SK-N-SH (cell line): ENCODE data around the gene JADE2. TPM values are rescaled to one million over a fixed set of nuclear protein-coding genes. Genes with fewer than 3 reads are reported as not detected.

Source experiments
- CTCF ChIA-PET: fragments of 300-600, 350-600 bp; formaldehyde crosslinking; extraction: SDS; loops from one replicate; lab custom pipeline; 2021; lab: Yijun Ruan, JAX
- POLR2A ChIA-PET: fragments of 350-600 bp; sonication (Branson Sonifier 250); formaldehyde crosslinking; extraction: SDS; loops from one replicate; lab custom pipeline; 2020; ENCODE audit warnings: antibody characterized with exemption, inconsistent platforms; lab: Yijun Ruan, JAX
- DNase-seq: peaks from one replicate; pipeline ENCODE4 v3.0.0; 2012
- H2AFZ ChIP-seq: fragments of 200-600 bp; sonication (generic); 2 replicates; pipeline ENCODE4 v1.8.1; 2016; ENCODE audit warnings: antibody characterized with exemption, mild to moderate bottlenecking, low read depth
- H3F3A ChIP-seq: fragments of 200-600 bp; sonication (generic); replicated peaks from 2 replicates; pipeline ENCODE3; 2016; ENCODE audit warnings: antibody characterized with exemption, mild to moderate bottlenecking; ENCODE audit not compliant: insufficient read depth
- H3K27ac ChIP-seq, 2 experiments: fragments of 200-500 bp in 1 of 2; fragments of 200-600 bp in 1 of 2; sonication (Bioruptor generic) in 1 of 2; sonication (generic), shearing (Covaris generic) in 1 of 2; 2 replicates each; pipeline versions ENCODE4 v1.5.1 to v1.6.1; 2014 to 2016; ENCODE audit warnings: low read depth in 2 of 2, inconsistent platforms in 1 of 2, low read length in 1 of 2, mild to moderate bottlenecking in 1 of 2, mixed read lengths in 1 of 2
- H3K27me3 ChIP-seq: fragments of 200-600 bp; sonication (generic), shearing (Covaris generic); 2 replicates; pipeline ENCODE4 v1.6.1; 2016; ENCODE audit warnings: mixed run types; ENCODE audit not compliant: insufficient read depth
- H3K36me3 ChIP-seq, 2 experiments: fragments of 200-500 bp in 1 of 2; fragments of 200-600 bp in 1 of 2; sonication (Bioruptor generic) in 1 of 2; sonication (generic) in 1 of 2; replicated peaks in 1 of 2; 2 replicates each; pipeline versions ENCODE3 to v1.5.1; 2014 to 2016; ENCODE audit warnings: low read length in 1 of 2, mild to moderate bottlenecking in 1 of 2; ENCODE audit not compliant: insufficient read depth in 2 of 2, control insufficient read depth in 1 of 2
- H3K4me1 ChIP-seq, 2 experiments: fragments of 200-500 bp in 1 of 2; fragments of 200-600 bp in 1 of 2; sonication (Bioruptor generic) in 1 of 2; sonication (generic), shearing (Covaris generic) in 1 of 2; 2 replicates each; pipeline versions ENCODE4 v1.5.1 to v1.6.1; 2014 to 2016; ENCODE audit warnings: low read depth in 1 of 2, low read length in 1 of 2, mixed run types in 1 of 2; ENCODE audit not compliant: insufficient read depth in 2 of 2, control insufficient read depth in 1 of 2
- H3K4me2 ChIP-seq: fragments of 200-600 bp; sonication (generic), shearing (Covaris generic); 2 replicates; pipeline ENCODE4 v1.6.1; 2017; ENCODE audit warnings: mixed run types
- H3K4me3 ChIP-seq, 2 experiments: fragments of 200-500 bp in 1 of 2; fragments of 200-600 bp in 1 of 2; sonication (Bioruptor generic) in 1 of 2; sonication (generic), shearing (Covaris generic) in 1 of 2; 2 replicates each; pipeline versions ENCODE4 v1.5.1 to v1.8.1; 2014 to 2016; ENCODE audit warnings: low read depth in 2 of 2, inconsistent platforms in 1 of 2, low read length in 1 of 2, mild to moderate bottlenecking in 1 of 2, mixed read lengths in 1 of 2, moderate library complexity in 1 of 2
- H3K79me2 ChIP-seq: fragments of 200-600 bp; sonication (generic); 2 replicates; pipeline ENCODE4 v1.8.1; 2017; ENCODE audit warnings: mild to moderate bottlenecking; ENCODE audit not compliant: insufficient read depth
- H3K9ac ChIP-seq: fragments of 200-600 bp; sonication (generic); 2 replicates; pipeline ENCODE4 v1.6.1; 2017; ENCODE audit warnings: mixed run types
- H3K9me2 ChIP-seq: fragments of 200-600 bp; sonication (generic); 2 replicates; pipeline ENCODE4 v1.6.1; 2017; ENCODE audit warnings: mixed run types
- H3K9me3 ChIP-seq: fragments of 200-600 bp; sonication (generic); 2 replicates; pipeline ENCODE4 v1.6.1; 2017; ENCODE audit warnings: mixed run types, mild to moderate bottlenecking, moderate library complexity
- H4K20me1 ChIP-seq: fragments of 200-600 bp; sonication (generic); 2 replicates; pipeline ENCODE4 v1.6.1; 2017; ENCODE audit warnings: mild to moderate bottlenecking, mixed run types; ENCODE audit not compliant: insufficient read depth
- CHD2 ChIP-seq: fragments of 150-350 bp; IDR thresholded peaks from 2 replicates; pipeline ENCODE4 v1.6.1; 2018; ENCODE audit warnings: low read length; ENCODE audit not compliant: partially characterized antibody
- EP300 ChIP-seq, 2 experiments: IDR thresholded peaks; 2 replicates each; pipeline versions ENCODE4 v1.4.0 to v1.6.1; 2012; ENCODE audit warnings: borderline replicate concordance in 1 of 2, low read depth in 1 of 2, low read length in 1 of 2
- EZH2phosphoT487 ChIP-seq: fragments of 200-600 bp; sonication (generic); IDR thresholded peaks from 2 replicates; pipeline ENCODE4 v1.6.1; 2017; ENCODE audit warnings: low read depth, mixed run types, mild to moderate bottlenecking, antibody characterized with exemption, moderate library complexity, borderline replicate concordance
- FOXJ3 ChIP-seq: sonication (generic); formaldehyde crosslinking; IDR thresholded peaks from 2 replicates; pipeline ENCODE4 v1.5.1; 2020; ENCODE audit warnings: mild to moderate bottlenecking, missing genetic modification reagents
- FOXM1 ChIP-seq: IDR thresholded peaks from 2 replicates; pipeline ENCODE4 v1.4.0; 2012; ENCODE audit warnings: low read depth, mild to moderate bottlenecking
- GABPA ChIP-seq: IDR thresholded peaks from 2 replicates; pipeline ENCODE4 v1.4.0; 2012; ENCODE audit warnings: low read depth, mild to moderate bottlenecking
- GATA2 ChIP-seq: sonication (generic); formaldehyde crosslinking; IDR thresholded peaks from 2 replicates; pipeline ENCODE4 v1.5.0; 2020; ENCODE audit warnings: mild to moderate bottlenecking, missing genetic modification reagents
- JUND ChIP-seq: IDR thresholded peaks from 2 replicates; pipeline ENCODE4 v1.4.0; 2012
- MEF2A ChIP-seq: IDR thresholded peaks from 2 replicates; pipeline ENCODE4 v1.4.0; 2012; ENCODE audit warnings: low read depth, borderline replicate concordance
- POLR2AphosphoS5 ChIP-seq: IDR thresholded peaks from 2 replicates; pipeline ENCODE4 v1.6.1; 2012; ENCODE audit warnings: low read depth, low read length
- RAD21 ChIP-seq: IDR thresholded peaks from 2 replicates; pipeline ENCODE4 v1.6.1; 2012; ENCODE audit warnings: mild to moderate bottlenecking, low read length
- RCOR1 ChIP-seq: fragments of 150-350 bp; IDR thresholded peaks from 2 replicates; pipeline ENCODE4 v1.6.1; 2017; ENCODE audit warnings: antibody characterized with exemption, low read length
- SIN3A ChIP-seq: IDR thresholded peaks from 2 replicates; pipeline ENCODE4 v1.6.1; 2012; ENCODE audit warnings: low read depth, mild to moderate bottlenecking, low read length, moderate library complexity, borderline replicate concordance
- TAF1 ChIP-seq: IDR thresholded peaks from 2 replicates; pipeline ENCODE4 v1.6.1; 2012; ENCODE audit warnings: low read depth, mild to moderate bottlenecking, low read length, moderate library complexity, borderline replicate concordance
- TCF12 ChIP-seq: IDR thresholded peaks from 2 replicates; pipeline ENCODE4 v1.4.0; 2012
- USF1 ChIP-seq: IDR thresholded peaks from 2 replicates; pipeline ENCODE4 v1.4.0; 2012; ENCODE audit warnings: low read depth, borderline replicate concordance
- YY1 ChIP-seq: IDR thresholded peaks from 2 replicates; pipeline ENCODE4 v1.4.0; 2012; ENCODE audit warnings: low read depth, mild to moderate bottlenecking
- ZBTB33 ChIP-seq: IDR thresholded peaks from 2 replicates; pipeline ENCODE4 v1.4.0; 2012; ENCODE audit warnings: low read depth, borderline replicate concordance
- WGBS: methylation state at CpG from one replicate; pipeline ENCODE4 v1.1.6; 2017; ENCODE audit warnings: low lambda C conversion rate; 5-methylcytosine and 5-hydroxymethylcytosine counted together
- polyA plus RNA-seq, 3 experiments: library from polyadenylated mRNA; depleted of rRNA; stranded (reverse); fragments of >200 nt; gene quantifications; 2 replicates each; pipeline ENCODE4 v1.2.3, GENCODE V29; 2012
- TF ChIP-seq, protein P1 (sequence below): fragments of 150-350 bp; IDR thresholded peaks from 2 replicates; pipeline ENCODE4 v1.6.1; 2016; ENCODE audit warnings: mild to moderate bottlenecking, low read depth, low read length
- TF ChIP-seq, protein P2 (sequence below): fragments of 200-600 bp; sonication (generic); IDR thresholded peaks from 2 replicates; pipeline ENCODE4 v1.6.1; 2017; ENCODE audit warnings: antibody characterized with exemption, mild to moderate bottlenecking, moderate library complexity

The JADE2 gene
- polyA plus RNA-seq, 1 of the 3 experiments (the other 2 are of a cell fraction): 25.7 TPM

DNA sequence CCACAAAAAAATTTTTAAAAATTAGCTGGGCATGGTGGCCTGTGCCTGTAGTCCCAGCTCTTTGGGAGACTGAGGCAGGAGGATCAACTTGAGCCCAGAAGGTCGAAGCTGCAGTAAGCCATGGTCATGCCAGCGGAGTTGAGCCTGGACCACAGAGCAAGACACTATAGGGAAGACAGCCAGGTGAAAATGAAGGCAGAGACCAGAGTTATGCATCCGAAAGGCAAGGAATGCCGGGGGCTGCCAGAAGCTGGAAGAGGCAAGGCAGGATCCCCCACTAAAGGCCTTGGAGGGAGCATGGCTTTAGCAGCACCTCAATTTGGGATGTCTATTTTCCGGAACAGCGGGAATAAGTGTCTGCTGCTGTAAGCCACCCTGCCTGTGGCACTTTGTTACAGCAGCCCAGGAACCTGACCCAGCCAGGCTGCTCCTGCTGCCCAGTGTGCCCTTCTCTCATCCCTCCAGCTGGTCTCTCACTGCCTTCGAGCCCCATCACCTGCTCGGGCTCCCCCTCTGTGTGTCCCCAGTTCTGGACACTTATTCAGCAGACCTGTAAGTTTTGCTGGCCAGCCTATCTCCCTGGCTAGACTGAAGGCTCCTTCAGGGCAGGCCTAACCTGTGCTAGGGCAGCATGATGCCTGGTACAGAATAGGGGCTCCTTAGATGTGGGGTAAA is 16.8 kb upstream of the JADE2 start:
- no peaks in the 10 kb centered on the region for H3K36me3 ChIP-seq
- no peaks in the 10 kb centered on the region for H3K9me2 ChIP-seq
- no peaks in the 10 kb centered on the region for H3K79me2 ChIP-seq
- DNase-seq: no peak
- no peak overlapping the region for H2AFZ ChIP-seq
- peaks cover 31% of the 10 kb centered on the region for H3F3A ChIP-seq
- H3K9me3 ChIP-seq: no peaks in the 10 kb centered on the region
- H3K4me1 ChIP-seq: peaks cover 45 to 46% of the 10 kb centered on the region in 2 experiments; a peak in 3 of 4 replicates
- H3K9ac ChIP-seq: no peak overlapping the region
- WGBS: 100% methylated on average over 8 of the region's 8 CpGs
- no peak overlapping the region for H3K4me3 ChIP-seq
- H4K20me1 ChIP-seq: no peaks in the 10 kb centered on the region
- no peak overlapping the region; the same call in 1 of the 2 replicates for H3K4me2 ChIP-seq
- no peak overlapping the region for H3K27ac ChIP-seq
- no peaks in the 10 kb centered on the region for H3K27me3 ChIP-seq
- CTCF ChIA-PET: interaction anchor here (2.0 kb wide), 1 partner anchor 46 kb away, joined by 4 read pairs; no protein-coding TSS in a partner anchor
- TF ChIP-seq, protein P1, sequence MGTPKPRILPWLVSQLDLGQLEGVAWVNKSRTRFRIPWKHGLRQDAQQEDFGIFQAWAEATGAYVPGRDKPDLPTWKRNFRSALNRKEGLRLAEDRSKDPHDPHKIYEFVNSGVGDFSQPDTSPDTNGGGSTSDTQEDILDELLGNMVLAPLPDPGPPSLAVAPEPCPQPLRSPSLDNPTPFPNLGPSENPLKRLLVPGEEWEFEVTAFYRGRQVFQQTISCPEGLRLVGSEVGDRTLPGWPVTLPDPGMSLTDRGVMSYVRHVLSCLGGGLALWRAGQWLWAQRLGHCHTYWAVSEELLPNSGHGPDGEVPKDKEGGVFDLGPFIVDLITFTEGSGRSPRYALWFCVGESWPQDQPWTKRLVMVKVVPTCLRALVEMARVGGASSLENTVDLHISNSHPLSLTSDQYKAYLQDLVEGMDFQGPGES: no peak
- TF ChIP-seq RCOR1: no peak
- no peak for TF ChIP-seq EZH2phosphoT487
- no peak for TF ChIP-seq FOXM1
- TF ChIP-seq POLR2AphosphoS5: no peak
- TF ChIP-seq USF1: no peak
- no peak for TF ChIP-seq RAD21
- no peak for TF ChIP-seq TCF12
- no peak for TF ChIP-seq JUND
- TF ChIP-seq FOXJ3 (CRISPR knock-in tag): no peak
- TF ChIP-seq ZBTB33: no peak
- no peak for TF ChIP-seq CHD2
- TF ChIP-seq EP300 (IDR thresholded peaks at IDR 0.05; ENCODE audit: borderline replicate concordance in 1 of 2, low read depth in 1 of 2, low read length in 1 of 2): no peak
- no peak for TF ChIP-seq SIN3A
- TF ChIP-seq YY1: no peak
- no peak for TF ChIP-seq GABPA
- no peak for TF ChIP-seq MEF2A
- TF ChIP-seq, protein P2, sequence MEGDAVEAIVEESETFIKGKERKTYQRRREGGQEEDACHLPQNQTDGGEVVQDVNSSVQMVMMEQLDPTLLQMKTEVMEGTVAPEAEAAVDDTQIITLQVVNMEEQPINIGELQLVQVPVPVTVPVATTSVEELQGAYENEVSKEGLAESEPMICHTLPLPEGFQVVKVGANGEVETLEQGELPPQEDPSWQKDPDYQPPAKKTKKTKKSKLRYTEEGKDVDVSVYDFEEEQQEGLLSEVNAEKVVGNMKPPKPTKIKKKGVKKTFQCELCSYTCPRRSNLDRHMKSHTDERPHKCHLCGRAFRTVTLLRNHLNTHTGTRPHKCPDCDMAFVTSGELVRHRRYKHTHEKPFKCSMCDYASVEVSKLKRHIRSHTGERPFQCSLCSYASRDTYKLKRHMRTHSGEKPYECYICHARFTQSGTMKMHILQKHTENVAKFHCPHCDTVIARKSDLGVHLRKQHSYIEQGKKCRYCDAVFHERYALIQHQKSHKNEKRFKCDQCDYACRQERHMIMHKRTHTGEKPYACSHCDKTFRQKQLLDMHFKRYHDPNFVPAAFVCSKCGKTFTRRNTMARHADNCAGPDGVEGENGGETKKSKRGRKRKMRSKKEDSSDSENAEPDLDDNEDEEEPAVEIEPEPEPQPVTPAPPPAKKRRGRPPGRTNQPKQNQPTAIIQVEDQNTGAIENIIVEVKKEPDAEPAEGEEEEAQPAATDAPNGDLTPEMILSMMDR: no peak
- no peak for TF ChIP-seq GATA2
- TF ChIP-seq TAF1: no peak
- POLR2A ChIA-PET: interaction anchor here (0.9 kb wide), 1 partner anchor 18 kb away, joined by 3 read pairs; no protein-coding TSS in a partner anchor
